Transverse colon (tissue), 4 donors: ENCODE data around the gene ERH. TPM values are rescaled to one million over a fixed set of nuclear protein-coding genes. Genes with fewer than 3 reads are reported as not detected.

Experiments
- DNase-seq: peaks from one replicate; pipeline ENCODE4 v3.0.0-alpha.2; 2019
- H3K27ac ChIP-seq, 4 donors: fragments of 200-600 bp; sonication (generic); 2 replicates each; pipeline ENCODE4 v1.5.1; 2016 to 2018; ENCODE audit warnings: inconsistent platforms in 4 of 4
- H3K27me3 ChIP-seq: fragments of 200-600 bp; sonication (generic); 2 replicates; pipeline ENCODE4 v1.5.1; 2017; ENCODE audit warnings: inconsistent platforms
- H3K36me3 ChIP-seq, 4 donors: fragments of 200-600 bp; sonication (generic); 2 replicates each; pipeline ENCODE4 v1.5.1; 2017 to 2019; ENCODE audit warnings: inconsistent platforms in 4 of 4
- H3K4me1 ChIP-seq, 4 donors: fragments of 200-600 bp; sonication (generic); 2 replicates each; pipeline ENCODE4 v1.5.1; 2017 to 2020; ENCODE audit warnings: inconsistent platforms in 4 of 4
- H3K4me3 ChIP-seq, 4 donors: fragments of 200-600 bp; sonication (generic); 1 replicate in 1 of 4; 2 replicates in 3 of 4; pipeline versions ENCODE4 v1.5.1 to v1.6.1; 2017 to 2019; ENCODE audit warnings: inconsistent platforms in 4 of 4
- H3K9me3 ChIP-seq, 2 donors: fragments of 200-600 bp; sonication (generic); 2 replicates each; pipeline ENCODE4 v1.5.1; 2017 to 2019; ENCODE audit warnings: inconsistent platforms in 2 of 2
- CTCF ChIP-seq, 5 experiments: fragments of 200-600 bp in 3 of 5; fragments of 450-650 bp in 2 of 5; sonication (generic) in 3 of 5; IDR thresholded peaks; 1 replicate in 2 of 5; 2 replicates in 3 of 5; pipeline ENCODE4 v1.5.1; 2016 to 2017; ENCODE audit warnings: antibody characterized with exemption in 5 of 5, inconsistent platforms in 3 of 5, mild to moderate bottlenecking in 2 of 5, moderate library complexity in 1 of 5
- EP300 ChIP-seq: sonication (generic); formaldehyde crosslinking; IDR thresholded peaks from one replicate; pipeline ENCODE4 v1.6.1; 2017; ENCODE audit warnings: antibody characterized with exemption, low read depth
- POLR2A ChIP-seq: fragments of 450-650 bp; IDR thresholded peaks from one replicate; pipeline ENCODE4 v1.6.1; 2016; ENCODE audit warnings: antibody characterized with exemption, mild to moderate bottlenecking, moderate library complexity
- POLR2AphosphoS5 ChIP-seq, 3 donors: sonication (generic); formaldehyde crosslinking; IDR thresholded peaks; one replicate each; pipeline ENCODE4 v1.6.1; 2016; ENCODE audit warnings: antibody characterized with exemption in 3 of 3
- WGBS, 2 donors: methylation state at CpG; one replicate each; pipeline ENCODE4 v1.1.5; 2018; ENCODE audit warnings: low coverage in 1 of 2; 5-methylcytosine and 5-hydroxymethylcytosine counted together
- in situ Hi-C, 4 donors: fragments of 200-750 bp; cut with MboI; loops; one replicate each; pipeline versions ENCODE4 v1.15.0 to v1.15.1; 2017; ENCODE audit warnings: low sequenced_read_pairs in 3 of 4, low pct_ligation_motif_present in 1 of 4, low pct_unique_long_range_greater_than_20kb in 1 of 4
- intact Hi-C: fragments of 100-400 bp; cut with DNase I; formaldehyde crosslinking; loops from one replicate; pipeline ENCODE4 v1.15.1; 2023; ENCODE audit warnings: low total_unique reads
- total RNA-seq, 4 donors: library from RNA; depleted of rRNA; stranded (reverse); fragments of >200 nt; gene quantifications; one replicate each; pipeline ENCODE4 v1.1.0, GENCODE V29; 2016

Gene ERH
- total RNA-seq, 4 donors from 2014 or later, result 11.6 to 52.7 (median 30.4) TPM

- Histone ChIP-seq H3K9me3 (no peaks in the 10 kb centered on the region), H3K4me1 (peaks cover 0 to 9% (median 3%) of the 10 kb centered on the region in 4 donors), H3K27ac (no peak overlapping the region), H3K36me3 (no peaks in the 10 kb centered on the region), H3K27me3 (no peaks in the 10 kb centered on the region), H3K4me3 (no peak overlapping the region)
- DNase-seq, result peak; percentile 17
- in situ Hi-C loops, result no loop called here
- WGBS, 2 donors, result 49 to 56% methylated on average over 2 to 8 of the region's 8 CpGs
- no peak for TF ChIP-seq POLR2AphosphoS5 (IDR thresholded peaks at IDR 0.05)
- intact Hi-C loops, result no loop called here
Measured at GRCh38 chr14:69342928-69343525, 55.1 kb downstream of the ERH start.

- no peak overlapping the region for H3K27ac ChIP-seq
- intact Hi-C loops (no loop called here), in situ Hi-C loops (no loop called here)
- H3K36me3 ChIP-seq, result no peaks in the 10 kb centered on the region
- H3K4me1 ChIP-seq, result peaks cover 0 to 9% (median 3%) of the 10 kb centered on the region in 4 donors
- no peaks in the 10 kb centered on the region for H3K27me3 ChIP-seq
- no peak for TF ChIP-seq POLR2A
- no peak overlapping the region for H3K4me3 ChIP-seq
- H3K9me3 ChIP-seq, result no peaks in the 10 kb centered on the region
- WGBS, 2 donors, result 94 to 100% methylated on average over 8 to 13 of the region's 13 CpGs
- DNase-seq, result no peak
Measured at GRCh38 chr14:69339426-69339825, 58.7 kb downstream of the ERH start.

- in situ Hi-C loops, result no loop called here
Measured at GRCh38 chr14:69337984-69338383, 60.1 kb downstream of the ERH start.

GRCh38 chr14:69335371-69335771, 62.7 kb downstream of the ERH start:
- Histone ChIP-seq H3K9me3 (no peaks in the 10 kb centered on the region), H3K36me3 (no peaks in the 10 kb centered on the region), H3K4me1 (no peaks in the 10 kb centered on the region), H3K27ac (no peak overlapping the region), H3K4me3 (no peak overlapping the region), H3K27me3 (no peaks in the 10 kb centered on the region)
- intact Hi-C loops, result no loop called here
- DNase-seq, result no peak
- 43 to 62% methylated on average over 3 to 6 of the region's 6 CpGs for WGBS, 2 donors
- TF ChIP-seq POLR2AphosphoS5 (IDR thresholded peaks at IDR 0.05) (no peak), CTCF (IDR thresholded peaks at IDR 0.05) (no peak), EP300 (no peak), POLR2A (no peak)
- in situ Hi-C loops, result no loop called here

More at GRCh38 chr14:69337984-69338383, 60.1 kb downstream of the ERH start:
- Histone ChIP-seq H3K27ac (no peak overlapping the region), H3K9me3 (no peaks in the 10 kb centered on the region), H3K36me3 (no peaks in the 10 kb centered on the region), H3K27me3 (no peaks in the 10 kb centered on the region), H3K4me1 (peaks cover 0 to 5% (median 2%) of the 10 kb centered on the region in 4 donors), H3K4me3 (no peak overlapping the region)
- TF ChIP-seq EP300 (no peak), POLR2AphosphoS5 (IDR thresholded peaks at IDR 0.05) (no peak), POLR2A (no peak), CTCF (IDR thresholded peaks at IDR 0.05) (no peak)
- intact Hi-C loops, result no loop called here
- WGBS, 2 donors, result 90% methylated on average over 5 of the region's 5 CpGs; no CpG with 5 or more reads in 1 of the 2 donors
- no peak for DNase-seq

- no peak for DNase-seq
- H3K27me3 ChIP-seq, result no peaks in the 10 kb centered on the region
- in situ Hi-C loops, result no loop called here
- intact Hi-C loops, result no loop called here
- no peak overlapping the region for H3K27ac ChIP-seq
- 81 to 89% methylated on average over 3 to 6 of the region's 6 CpGs for WGBS, 2 donors
- H3K9me3 ChIP-seq, result no peaks in the 10 kb centered on the region
- no peaks in the 10 kb centered on the region for H3K36me3 ChIP-seq
- H3K4me3 ChIP-seq, result no peak overlapping the region
- no peaks in the 10 kb centered on the region for H3K4me1 ChIP-seq
- TF ChIP-seq EP300, result no peak
- TF ChIP-seq POLR2AphosphoS5 (IDR thresholded peaks at IDR 0.05), result no peak
- TF ChIP-seq CTCF (IDR thresholded peaks at IDR 0.05), result no peak
- no peak for TF ChIP-seq POLR2A
Measured at GRCh38 chr14:69334576-69334975, 63.5 kb downstream of the ERH start.
